Measurements from ENCODE around the gene SAMD10.

SAMD10 gene

GRCh38 chr20:63955281-63955826, 24.1 kb downstream of the SAMD10 start:
- DNase-seq = no peak

GRCh38 chr20:63953764-63954429, 25.5 kb downstream of the SAMD10 start:
- no peak for DNase-seq

GRCh38 chr20:63952769-63953168, 26.7 kb downstream of the SAMD10 start:
- DNase-seq = no peak

- DNase-seq = no peak
These were observed 27.3 kb downstream of the SAMD10 start for GRCh38 chr20:63952210-63952535.

GRCh38 chr20:63951398-63952209, 27.8 kb downstream of the SAMD10 start:
- no peak for DNase-seq

- no peak for DNase-seq
These were observed 28.6 kb downstream of the SAMD10 start for GRCh38 chr20:63950701-63951397.

- no peak for DNase-seq
These were observed 31.6 kb downstream of the SAMD10 start for GRCh38 chr20:63947638-63948456.

GRCh38 chr20:63946986-63947637, 32.3 kb downstream of the SAMD10 start:
- no peak for DNase-seq

- DNase-seq = no peak
These were observed 33.2 kb downstream of the SAMD10 start for GRCh38 chr20:63945921-63946920.

- no peak for DNase-seq
These were observed 34.3 kb downstream of the SAMD10 start for GRCh38 chr20:63945031-63945658.

GRCh38 chr20:63944078-63944941, 35.1 kb downstream of the SAMD10 start:
- no peak for DNase-seq

- no peak for DNase-seq
These were observed 35.7 kb downstream of the SAMD10 start for GRCh38 chr20:63943808-63944077.

- DNase-seq = no peak
These were observed 36.3 kb downstream of the SAMD10 start for GRCh38 chr20:63942969-63943807.

- DNase-seq = peak; percentile 40
These were observed 37.0 kb downstream of the SAMD10 start for GRCh38 chr20:63942250-63942951.

GRCh38 chr20:63941282-63942081, 38.0 kb downstream of the SAMD10 start:
- DNase-seq = peak; percentile 74

GRCh38 chr20:63940472-63941266, 38.8 kb downstream of the SAMD10 start:
- DNase-seq = no peak

All from T-helper 9 cell (primary cell).